ENCODE results near the gene SWT1.

DNA sequence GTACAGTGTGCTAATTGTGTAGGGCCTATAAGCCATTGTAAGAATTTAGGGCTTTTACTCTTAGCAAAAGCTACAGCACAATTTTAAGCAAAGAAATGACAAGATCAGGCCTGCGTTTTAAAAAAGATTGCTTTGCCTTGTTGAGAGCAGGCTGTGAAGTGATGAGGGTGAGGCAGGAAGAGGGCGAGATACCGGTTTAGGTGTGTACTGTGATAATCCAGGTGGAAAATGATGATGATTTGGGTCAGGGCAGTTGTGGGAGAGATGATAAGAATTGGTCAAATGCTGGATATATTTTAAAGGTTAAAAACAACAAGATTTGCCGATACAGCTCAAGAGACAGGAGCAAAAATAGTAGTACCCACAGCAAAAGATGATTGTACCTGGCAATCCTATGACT is 72.0 kb downstream of the SWT1 start:
- TF ChIP-seq, protein P1, sequence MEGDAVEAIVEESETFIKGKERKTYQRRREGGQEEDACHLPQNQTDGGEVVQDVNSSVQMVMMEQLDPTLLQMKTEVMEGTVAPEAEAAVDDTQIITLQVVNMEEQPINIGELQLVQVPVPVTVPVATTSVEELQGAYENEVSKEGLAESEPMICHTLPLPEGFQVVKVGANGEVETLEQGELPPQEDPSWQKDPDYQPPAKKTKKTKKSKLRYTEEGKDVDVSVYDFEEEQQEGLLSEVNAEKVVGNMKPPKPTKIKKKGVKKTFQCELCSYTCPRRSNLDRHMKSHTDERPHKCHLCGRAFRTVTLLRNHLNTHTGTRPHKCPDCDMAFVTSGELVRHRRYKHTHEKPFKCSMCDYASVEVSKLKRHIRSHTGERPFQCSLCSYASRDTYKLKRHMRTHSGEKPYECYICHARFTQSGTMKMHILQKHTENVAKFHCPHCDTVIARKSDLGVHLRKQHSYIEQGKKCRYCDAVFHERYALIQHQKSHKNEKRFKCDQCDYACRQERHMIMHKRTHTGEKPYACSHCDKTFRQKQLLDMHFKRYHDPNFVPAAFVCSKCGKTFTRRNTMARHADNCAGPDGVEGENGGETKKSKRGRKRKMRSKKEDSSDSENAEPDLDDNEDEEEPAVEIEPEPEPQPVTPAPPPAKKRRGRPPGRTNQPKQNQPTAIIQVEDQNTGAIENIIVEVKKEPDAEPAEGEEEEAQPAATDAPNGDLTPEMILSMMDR (conservative IDR thresholded peaks at IDR 0.05): no peak
- TF ChIP-seq EZH2 (IDR thresholded peaks at IDR 0.05; ENCODE audit: low read depth): no peak
